IgD-negative memory B cell (primary cell): Measurements from ENCODE around the gene DMGDH. TPM values are rescaled to one million over a fixed set of nuclear protein-coding genes. Genes with fewer than 3 reads are reported as not detected.

Experiments
- H3K27ac Mint-ChIP-seq, 3 donors: one replicate each; pipeline ENCODE4 v1.8.0; 2020 to 2022; ENCODE audit warnings: mild to moderate bottlenecking in 3 of 3, mixed read lengths in 3 of 3, moderate library complexity in 1 of 3
- H3K27me3 Mint-ChIP-seq: one replicate; pipeline ENCODE4 v1.8.0; 2021; ENCODE audit warnings: mixed read lengths
- H3K36me3 Mint-ChIP-seq: one replicate; pipeline ENCODE4 v1.8.0; 2020; ENCODE audit warnings: mild to moderate bottlenecking, mixed read lengths
- H3K4me1 Mint-ChIP-seq, 3 donors: one replicate each; pipeline ENCODE4 v1.8.0; 2020 to 2022; ENCODE audit warnings: mixed read lengths in 3 of 3, mild to moderate bottlenecking in 1 of 3
- H3K4me3 Mint-ChIP-seq, 4 donors: one replicate each; pipeline ENCODE4 v1.8.0; 2020 to 2022; ENCODE audit warnings: mild to moderate bottlenecking in 4 of 4, mixed read lengths in 4 of 4, moderate library complexity in 3 of 4
- H3K9me3 Mint-ChIP-seq, 3 donors: one replicate each; pipeline ENCODE4 v1.8.0; 2020 to 2021; ENCODE audit warnings: mixed read lengths in 3 of 3, mild to moderate bottlenecking in 1 of 3
- polyA plus RNA-seq: library from polyadenylated mRNA; unstranded; fragments of 300-500 nt; fragmentation: Illumina TruSeq; gene quantifications from one replicate; pipeline ENCODE4 v1.2.3, GENCODE V29; 2021

DMGDH gene
- polyA plus RNA-seq, 1 donor from 2014 or later = 0.70 TPM

GRCh38 chr5:79036769-79037168, 32.7 kb downstream of the DMGDH start:
- H3K4me3 Mint-ChIP-seq = no peak overlapping the region
- no peaks in the 10 kb centered on the region for H3K27me3 Mint-ChIP-seq
- no peak overlapping the region for H3K27ac Mint-ChIP-seq
- no peaks in the 10 kb centered on the region for H3K36me3 Mint-ChIP-seq
- no peaks in the 10 kb centered on the region for H3K4me1 Mint-ChIP-seq
- H3K9me3 Mint-ChIP-seq = no peaks in the 10 kb centered on the region

- Mint-ChIP-seq H3K27me3 (no peaks in the 10 kb centered on the region), H3K9me3 (no peaks in the 10 kb centered on the region), H3K4me1 (no peaks in the 10 kb centered on the region), H3K36me3 (no peaks in the 10 kb centered on the region), H3K27ac (no peak overlapping the region), H3K4me3 (no peak overlapping the region)
Observed at GRCh38 chr5:79035237-79035636, 34.2 kb downstream of the DMGDH start.

- Mint-ChIP-seq H3K4me1 (no peaks in the 10 kb centered on the region), H3K4me3 (no peak overlapping the region), H3K27me3 (no peaks in the 10 kb centered on the region), H3K27ac (no peak overlapping the region), H3K36me3 (no peaks in the 10 kb centered on the region), H3K9me3 (no peaks in the 10 kb centered on the region)
Observed at GRCh38 chr5:79032782-79033181, 36.7 kb downstream of the DMGDH start.

GRCh38 chr5:79032031-79032695, 37.3 kb downstream of the DMGDH start:
- H3K27me3 Mint-ChIP-seq = peaks cover 4% of the 10 kb centered on the region
- no peak overlapping the region for H3K27ac Mint-ChIP-seq
- H3K4me1 Mint-ChIP-seq = no peaks in the 10 kb centered on the region
- no peaks in the 10 kb centered on the region for H3K36me3 Mint-ChIP-seq
- H3K4me3 Mint-ChIP-seq = no peak overlapping the region
- no peaks in the 10 kb centered on the region for H3K9me3 Mint-ChIP-seq

- Mint-ChIP-seq H3K27me3 (peaks cover 4% of the 10 kb centered on the region), H3K4me1 (no peaks in the 10 kb centered on the region), H3K9me3 (no peaks in the 10 kb centered on the region)
Observed at GRCh38 chr5:79031485-79031867, 38.0 kb downstream of the DMGDH start.

GRCh38 chr5:79030663-79031484, 38.6 kb downstream of the DMGDH start:
- Mint-ChIP-seq H3K27ac (no peak overlapping the region), H3K9me3 (no peaks in the 10 kb centered on the region), H3K36me3 (no peaks in the 10 kb centered on the region), H3K4me3 (no peak overlapping the region), H3K4me1 (no peaks in the 10 kb centered on the region), H3K27me3 (peaks cover 4% of the 10 kb centered on the region)

More at GRCh38 chr5:79031485-79031867, 38.0 kb downstream of the DMGDH start:
- H3K36me3 Mint-ChIP-seq = no peaks in the 10 kb centered on the region
- H3K4me3 Mint-ChIP-seq = no peak overlapping the region
- H3K27ac Mint-ChIP-seq = no peak overlapping the region

- Mint-ChIP-seq H3K27ac (no peak overlapping the region), H3K27me3 (peaks cover 36% of the 10 kb centered on the region), H3K9me3 (no peaks in the 10 kb centered on the region), H3K4me3 (peak overlapping the region in 2 of 4 donors; percentile 43 to 63), H3K36me3 (no peaks in the 10 kb centered on the region), H3K4me1 (peaks cover 6 to 7% (median 7%) of the 10 kb centered on the region in 3 donors)
Observed at GRCh38 chr5:79025054-79025472, 44.4 kb downstream of the DMGDH start.

- Mint-ChIP-seq H3K9me3 (no peaks in the 10 kb centered on the region), H3K4me3 (no peak overlapping the region), H3K4me1 (peaks cover 6 to 7% (median 7%) of the 10 kb centered on the region in 3 donors), H3K27ac (no peak overlapping the region), H3K27me3 (peaks cover 39% of the 10 kb centered on the region), H3K36me3 (no peaks in the 10 kb centered on the region)
Observed at GRCh38 chr5:79023947-79024346, 45.5 kb downstream of the DMGDH start.

GRCh38 chr5:79023348-79023747, 46.1 kb downstream of the DMGDH start:
- Mint-ChIP-seq H3K27ac (no peak overlapping the region), H3K4me1 (peaks cover 6 to 7% (median 7%) of the 10 kb centered on the region in 3 donors), H3K27me3 (peaks cover 39% of the 10 kb centered on the region), H3K4me3 (no peak overlapping the region), H3K36me3 (no peaks in the 10 kb centered on the region), H3K9me3 (no peaks in the 10 kb centered on the region)

- H3K4me3 Mint-ChIP-seq = no peak overlapping the region
- H3K27ac Mint-ChIP-seq = no peak overlapping the region
- no peaks in the 10 kb centered on the region for H3K36me3 Mint-ChIP-seq
- H3K27me3 Mint-ChIP-seq = peaks cover 39% of the 10 kb centered on the region
- peaks cover 6 to 7% (median 7%) of the 10 kb centered on the region in 3 donors for H3K4me1 Mint-ChIP-seq
- H3K9me3 Mint-ChIP-seq = no peaks in the 10 kb centered on the region
Observed at GRCh38 chr5:79022771-79023170, 46.7 kb downstream of the DMGDH start.

GRCh38 chr5:79021753-79022152, 47.7 kb downstream of the DMGDH start:
- no peak overlapping the region for H3K27ac Mint-ChIP-seq
- no peaks in the 10 kb centered on the region for H3K9me3 Mint-ChIP-seq
- peaks cover 35% of the 10 kb centered on the region for H3K27me3 Mint-ChIP-seq
- H3K36me3 Mint-ChIP-seq = no peaks in the 10 kb centered on the region
- peaks cover 6 to 7% (median 7%) of the 10 kb centered on the region in 3 donors for H3K4me1 Mint-ChIP-seq
- no peak overlapping the region for H3K4me3 Mint-ChIP-seq

- peaks cover 6 to 7% (median 7%) of the 10 kb centered on the region in 3 donors for H3K4me1 Mint-ChIP-seq
- H3K36me3 Mint-ChIP-seq = no peaks in the 10 kb centered on the region
- H3K4me3 Mint-ChIP-seq = peak overlapping the region in 1 of 4 donors; percentile 53
- H3K9me3 Mint-ChIP-seq = no peaks in the 10 kb centered on the region
- H3K27me3 Mint-ChIP-seq = peaks cover 35% of the 10 kb centered on the region
- H3K27ac Mint-ChIP-seq = no peak overlapping the region
Observed at GRCh38 chr5:79020861-79021561, 48.5 kb downstream of the DMGDH start.

GRCh38 chr5:79014631-79015030, 54.8 kb downstream of the DMGDH start:
- Mint-ChIP-seq H3K27me3 (peaks cover 8% of the 10 kb centered on the region), H3K4me1 (no peaks in the 10 kb centered on the region), H3K36me3 (no peaks in the 10 kb centered on the region), H3K4me3 (no peak overlapping the region), H3K27ac (no peak overlapping the region), H3K9me3 (peaks cover 2 to 9% (median 5%) of the 10 kb centered on the region in 3 donors)

GRCh38 chr5:79011869-79012268, 57.6 kb downstream of the DMGDH start:
- no peaks in the 10 kb centered on the region for H3K4me1 Mint-ChIP-seq
- peaks cover 8% of the 10 kb centered on the region for H3K27me3 Mint-ChIP-seq
- H3K36me3 Mint-ChIP-seq = no peaks in the 10 kb centered on the region

GRCh38 chr5:79011219-79011836, 58.1 kb downstream of the DMGDH start:
- H3K4me3 Mint-ChIP-seq = no peak overlapping the region
- peaks cover 8% of the 10 kb centered on the region for H3K27me3 Mint-ChIP-seq
- H3K27ac Mint-ChIP-seq = no peak overlapping the region
- peaks cover 2 to 9% (median 5%) of the 10 kb centered on the region in 3 donors for H3K9me3 Mint-ChIP-seq
- no peaks in the 10 kb centered on the region for H3K36me3 Mint-ChIP-seq
- H3K4me1 Mint-ChIP-seq = no peaks in the 10 kb centered on the region

More at GRCh38 chr5:79011869-79012268, 57.6 kb downstream of the DMGDH start:
- no peak overlapping the region for H3K27ac Mint-ChIP-seq
- peaks cover 2 to 9% (median 5%) of the 10 kb centered on the region in 3 donors for H3K9me3 Mint-ChIP-seq
- H3K4me3 Mint-ChIP-seq = no peak overlapping the region
